Stimulated activated naive CD8-positive, alpha-beta T cell treated with anti-CD3 and anti-CD28 coated beads, Interleukin-15, Interleukin-2, amounts not matched to agents 100 ng/mL and 50 ng/mL, for 24 hours (primary cell): ENCODE results near the gene PSAT1.

Experiments
- H3K27ac Mint-ChIP-seq: one replicate; pipeline ENCODE4 v1.8.0; 2021; ENCODE audit warnings: mild to moderate bottlenecking, mixed read lengths
- H3K27me3 Mint-ChIP-seq: one replicate; pipeline ENCODE4 v1.8.0; 2021; ENCODE audit warnings: mixed read lengths
- H3K36me3 Mint-ChIP-seq: one replicate; pipeline ENCODE4 v1.8.0; 2021; ENCODE audit warnings: low read depth, mixed read lengths
- H3K4me1 Mint-ChIP-seq: one replicate; pipeline ENCODE4 v1.8.0; 2021; ENCODE audit warnings: low read depth, mixed read lengths
- H3K4me3 Mint-ChIP-seq: one replicate; pipeline ENCODE4 v1.8.0; 2021; ENCODE audit warnings: mild to moderate bottlenecking, mixed read lengths
- H3K9me3 Mint-ChIP-seq: one replicate; pipeline ENCODE4 v1.8.0; 2021; ENCODE audit warnings: mixed read lengths

PSAT1 gene

DNA sequence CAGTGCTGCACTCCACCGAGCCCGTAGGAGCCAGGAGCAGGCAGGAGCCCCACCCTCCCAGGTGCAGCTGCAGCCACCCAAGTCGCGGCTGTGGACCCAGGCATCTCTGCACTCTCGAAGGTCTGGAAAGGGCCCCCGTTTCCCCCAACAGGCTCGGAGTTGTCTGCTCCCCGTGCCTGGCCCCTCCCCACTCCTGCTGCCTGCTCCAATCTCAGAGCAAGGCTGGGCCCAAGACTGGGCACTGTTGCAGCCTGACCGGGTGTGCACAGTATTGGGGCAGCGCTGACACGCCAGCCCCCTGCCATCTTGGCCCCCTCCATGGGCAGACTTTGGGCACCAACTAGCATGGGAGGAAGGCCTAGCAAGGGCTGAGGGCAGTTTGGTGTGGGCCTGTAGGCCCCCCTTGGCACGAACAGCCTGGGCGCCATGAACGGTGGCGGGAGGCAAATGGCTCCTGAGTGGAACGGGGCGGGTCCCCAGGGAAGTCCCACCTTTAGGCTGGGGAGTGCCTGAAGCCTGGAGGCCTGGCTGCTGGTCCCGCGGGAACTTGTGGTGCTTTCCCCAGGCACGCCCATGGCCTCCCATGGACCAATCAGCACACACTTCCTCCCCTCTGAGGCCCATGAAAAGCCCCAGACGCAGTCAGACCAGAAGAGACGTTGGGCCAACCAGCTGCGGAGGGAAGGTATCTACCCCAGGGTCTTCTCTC is 60.4 kb downstream of the PSAT1 start:
- Mint-ChIP-seq H3K27me3 (no peaks in the 10 kb centered on the region), H3K9me3 (no peaks in the 10 kb centered on the region), H3K4me3 (no peak overlapping the region), H3K36me3 (no peaks in the 10 kb centered on the region), H3K27ac (no peak overlapping the region), H3K4me1 (peaks cover 1% of the 10 kb centered on the region)

DNA sequence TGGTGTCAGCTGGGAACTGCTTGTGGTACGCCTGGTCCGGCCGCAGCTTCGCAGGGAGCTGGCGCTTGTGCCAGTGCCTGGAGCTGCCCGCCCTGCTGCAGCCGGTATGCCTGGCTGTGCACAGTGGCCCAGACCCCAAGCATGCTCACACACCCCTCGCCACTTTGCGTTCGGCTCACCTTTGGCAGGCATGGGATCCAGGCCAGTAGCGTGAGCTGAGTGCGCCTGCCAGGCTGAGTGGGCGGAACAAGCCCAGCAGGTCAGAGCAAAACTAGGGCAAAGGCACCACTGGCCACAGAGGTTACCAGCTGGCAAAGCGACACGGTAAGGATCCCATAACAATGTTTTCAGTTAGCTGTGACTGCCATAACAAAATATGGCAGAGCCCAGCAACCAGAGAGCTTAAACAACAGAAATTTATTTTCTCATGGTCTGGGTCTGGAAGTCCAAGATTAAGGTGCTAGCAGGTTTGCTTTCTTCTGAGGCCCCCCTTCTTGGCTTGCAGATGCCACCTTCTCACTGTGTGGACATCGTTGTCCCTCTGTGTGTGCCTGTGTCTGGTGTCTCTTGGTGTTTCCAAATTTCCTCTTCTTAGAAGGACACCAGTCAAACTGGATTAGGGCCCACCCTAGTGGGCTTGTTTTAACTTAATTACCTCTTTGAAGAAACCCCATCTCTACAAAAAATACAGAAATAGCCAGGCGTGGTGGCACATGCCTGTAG is 61.6 kb downstream of the PSAT1 start:
- H3K27ac Mint-ChIP-seq = no peak overlapping the region
- H3K4me3 Mint-ChIP-seq = no peak overlapping the region
- no peaks in the 10 kb centered on the region for H3K4me1 Mint-ChIP-seq
- no peaks in the 10 kb centered on the region for H3K9me3 Mint-ChIP-seq
- H3K27me3 Mint-ChIP-seq = no peaks in the 10 kb centered on the region
- no peaks in the 10 kb centered on the region for H3K36me3 Mint-ChIP-seq

DNA sequence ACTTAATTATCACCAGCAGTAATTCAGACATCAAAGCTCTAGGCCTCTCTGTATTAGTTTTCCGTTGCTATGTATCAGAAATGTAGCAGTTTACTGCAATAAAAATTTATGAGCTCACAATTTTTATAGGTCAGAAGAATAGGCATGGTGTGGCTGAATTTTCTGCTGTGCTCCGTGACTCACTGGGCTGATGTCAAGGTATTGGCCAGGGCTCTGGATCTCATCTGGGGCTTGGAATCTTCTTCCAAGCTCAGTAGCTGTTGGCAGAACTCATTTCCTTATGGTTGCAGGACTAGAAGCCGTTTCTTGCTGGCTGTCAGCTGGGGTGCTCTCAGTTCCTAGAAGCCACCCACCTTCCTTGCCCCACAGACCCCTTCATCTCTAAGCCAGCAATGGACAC is 66.3 kb downstream of the PSAT1 start:
- H3K4me1 Mint-ChIP-seq = no peaks in the 10 kb centered on the region
- no peak overlapping the region for H3K27ac Mint-ChIP-seq
- H3K36me3 Mint-ChIP-seq = no peaks in the 10 kb centered on the region
- H3K27me3 Mint-ChIP-seq = no peaks in the 10 kb centered on the region
- H3K9me3 Mint-ChIP-seq = no peaks in the 10 kb centered on the region
- no peak overlapping the region for H3K4me3 Mint-ChIP-seq

DNA sequence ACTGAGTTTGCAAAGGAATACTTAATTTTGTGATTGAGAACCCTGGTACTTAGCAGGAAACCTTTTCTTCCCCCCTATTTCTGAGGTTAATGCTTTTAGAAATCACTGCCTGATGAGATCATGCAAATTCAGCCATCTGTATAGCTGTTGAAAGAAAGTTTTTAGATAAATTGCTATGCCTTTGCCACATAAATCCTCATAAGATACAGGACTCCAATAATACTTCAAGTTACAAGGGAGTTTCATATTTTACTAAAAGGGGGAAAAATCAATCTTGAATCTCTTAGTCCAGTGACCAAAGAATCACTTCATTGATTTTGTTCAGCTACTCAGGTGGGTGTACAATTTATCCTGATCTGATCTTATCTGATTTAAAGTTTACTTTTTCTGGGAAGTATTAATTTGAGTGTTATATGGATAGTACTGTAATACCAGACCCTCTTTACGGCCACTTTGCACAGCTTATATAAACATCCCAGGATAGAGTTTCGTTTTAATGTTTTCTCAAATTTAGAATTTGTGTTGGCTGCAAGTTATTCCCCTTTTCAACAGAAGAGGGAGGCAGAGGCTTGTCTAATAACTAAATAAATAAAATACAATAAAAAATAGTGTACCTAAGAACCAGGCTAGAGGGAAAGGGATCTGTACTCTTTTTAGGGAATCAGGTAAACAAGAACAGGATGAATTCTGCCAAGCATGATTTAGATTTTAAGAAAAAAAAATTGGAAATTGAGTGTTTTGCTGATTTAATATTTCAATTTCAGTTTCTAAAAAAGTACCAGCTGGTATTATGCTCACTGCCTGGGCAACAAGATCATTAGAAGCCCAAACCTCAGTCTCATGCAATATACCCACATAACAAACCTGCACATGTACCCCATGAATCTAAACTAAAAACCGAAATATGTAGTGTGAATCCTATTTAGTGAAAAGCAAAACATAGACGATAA is 69.1 kb downstream of the PSAT1 start:
- Mint-ChIP-seq H3K27ac (no peak overlapping the region), H3K36me3 (no peaks in the 10 kb centered on the region), H3K4me3 (no peak overlapping the region), H3K27me3 (peaks cover 11% of the 10 kb centered on the region), H3K4me1 (no peaks in the 10 kb centered on the region), H3K9me3 (no peaks in the 10 kb centered on the region)

DNA sequence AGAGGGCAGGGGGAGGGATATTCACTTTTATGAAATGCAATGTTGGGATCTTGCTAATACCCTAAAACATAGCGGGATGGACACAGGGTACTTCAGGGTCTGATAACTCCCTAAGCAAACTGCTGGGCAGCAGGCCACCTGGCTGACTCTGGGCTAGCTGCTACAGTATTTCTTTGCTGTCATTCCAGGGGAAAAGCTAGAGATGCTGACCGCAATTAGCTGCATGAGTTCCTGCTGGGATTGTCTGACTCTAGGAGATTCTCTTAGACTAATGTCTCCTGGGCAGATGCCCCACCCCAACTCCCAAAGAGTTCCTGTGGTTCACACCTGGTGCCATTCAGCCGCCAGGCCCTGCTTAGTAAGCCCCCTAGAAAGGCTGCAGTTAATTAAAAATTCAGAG is 69.9 kb downstream of the PSAT1 start:
- H3K4me3 Mint-ChIP-seq = no peak overlapping the region
- no peaks in the 10 kb centered on the region for H3K36me3 Mint-ChIP-seq
- no peak overlapping the region for H3K27ac Mint-ChIP-seq
- H3K4me1 Mint-ChIP-seq = no peaks in the 10 kb centered on the region
- peaks cover 15% of the 10 kb centered on the region for H3K27me3 Mint-ChIP-seq
- H3K9me3 Mint-ChIP-seq = no peaks in the 10 kb centered on the region

DNA sequence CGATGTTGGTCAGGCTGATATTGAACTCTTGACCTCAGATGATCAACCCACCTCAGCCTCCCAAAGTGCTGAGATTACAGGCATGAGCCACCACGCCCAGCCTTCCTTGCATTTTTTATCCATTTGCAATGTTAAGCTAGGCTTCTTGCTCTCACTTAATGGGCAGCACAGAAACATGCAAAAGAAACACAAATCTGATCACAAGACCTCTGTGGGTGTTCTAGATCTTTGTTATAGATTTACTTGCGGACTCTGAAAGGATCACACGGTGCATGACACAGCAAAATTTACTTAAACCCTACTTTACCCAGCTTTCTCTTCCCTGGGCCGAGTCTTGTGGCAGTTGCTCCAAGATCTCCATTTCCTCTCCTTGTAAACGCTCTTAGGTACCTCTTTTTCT is 71.3 kb downstream of the PSAT1 start:
- H3K27me3 Mint-ChIP-seq = peaks cover 25% of the 10 kb centered on the region
- H3K4me1 Mint-ChIP-seq = no peaks in the 10 kb centered on the region
- no peaks in the 10 kb centered on the region for H3K9me3 Mint-ChIP-seq
- H3K36me3 Mint-ChIP-seq = no peaks in the 10 kb centered on the region
- H3K27ac Mint-ChIP-seq = no peak overlapping the region
- H3K4me3 Mint-ChIP-seq = no peak overlapping the region

DNA sequence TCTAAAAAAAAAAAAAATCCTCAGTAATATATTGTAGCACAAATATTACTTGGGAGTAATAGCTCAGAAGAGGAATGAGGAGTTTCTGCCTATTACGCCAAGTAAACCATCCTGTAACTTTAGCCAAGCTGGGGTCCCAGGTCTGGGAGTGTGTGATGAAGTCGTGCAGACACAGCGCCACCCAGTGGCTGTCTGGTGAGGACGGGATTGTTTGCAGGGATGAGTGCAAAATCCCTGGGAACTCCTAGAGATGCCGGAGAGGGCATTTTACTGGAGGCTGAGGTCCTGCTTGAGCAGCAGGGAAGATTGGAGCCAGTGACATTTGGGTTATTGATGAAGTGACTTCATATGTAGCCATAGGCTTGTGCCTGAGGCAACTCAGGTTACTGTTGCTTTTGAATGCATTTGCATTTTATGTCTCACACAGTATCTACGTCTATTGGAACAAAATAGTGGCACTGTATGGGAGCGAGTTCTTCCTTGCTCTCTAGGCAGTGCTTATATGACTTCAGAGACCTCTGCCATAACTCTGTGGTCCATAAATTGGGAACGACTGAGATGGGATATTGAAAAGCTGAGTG is 72.8 kb downstream of the PSAT1 start:
- Mint-ChIP-seq H3K27me3 (peaks cover 25% of the 10 kb centered on the region), H3K36me3 (no peaks in the 10 kb centered on the region), H3K4me1 (no peaks in the 10 kb centered on the region), H3K27ac (no peak overlapping the region), H3K9me3 (no peaks in the 10 kb centered on the region), H3K4me3 (no peak overlapping the region)

DNA sequence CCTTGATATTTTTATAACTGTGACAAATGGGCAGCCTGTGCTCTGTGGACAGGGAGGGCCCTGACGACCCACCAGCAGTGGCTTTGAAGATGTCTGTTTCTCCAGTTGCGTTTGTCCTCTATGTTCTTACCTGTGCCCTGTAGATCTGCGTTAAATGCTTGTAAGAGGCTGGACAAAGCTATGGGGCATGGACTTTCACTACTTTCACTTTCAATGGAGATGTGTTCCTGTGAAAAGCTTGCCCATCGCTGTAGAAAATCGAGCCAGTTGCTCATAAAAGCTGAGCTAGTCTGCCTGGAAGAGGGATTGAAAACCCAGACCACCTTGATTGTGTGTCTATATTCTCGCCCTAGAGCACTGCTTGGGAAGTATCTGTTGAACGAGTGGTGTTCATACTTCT is 74.1 kb downstream of the PSAT1 start:
- Mint-ChIP-seq H3K27ac (no peak overlapping the region), H3K4me1 (no peaks in the 10 kb centered on the region), H3K4me3 (no peak overlapping the region), H3K27me3 (peaks cover 25% of the 10 kb centered on the region), H3K9me3 (no peaks in the 10 kb centered on the region), H3K36me3 (no peaks in the 10 kb centered on the region)

DNA sequence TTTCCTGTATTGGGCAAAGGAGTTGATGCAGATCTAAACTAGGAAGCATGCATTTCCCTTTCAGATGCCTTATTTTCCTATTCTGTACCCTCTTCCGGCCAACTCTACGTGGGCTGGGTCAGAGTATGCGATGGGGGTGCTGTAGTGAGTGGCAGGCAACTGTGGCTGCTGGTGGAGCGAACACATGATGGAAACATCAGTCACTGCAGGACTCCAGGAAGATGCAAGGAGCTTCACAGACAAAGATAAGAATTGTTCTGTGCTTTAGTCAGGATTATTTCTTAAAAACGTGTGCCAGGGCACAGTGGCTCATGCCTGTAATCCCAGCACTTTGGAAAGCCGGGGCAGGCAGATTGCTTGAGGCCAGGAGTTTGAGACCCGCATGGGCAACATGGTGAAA is 75.1 kb downstream of the PSAT1 start:
- Mint-ChIP-seq H3K36me3 (no peaks in the 10 kb centered on the region), H3K27ac (no peak overlapping the region), H3K27me3 (peaks cover 25% of the 10 kb centered on the region), H3K4me1 (no peaks in the 10 kb centered on the region), H3K9me3 (no peaks in the 10 kb centered on the region), H3K4me3 (no peak overlapping the region)
